BJ (cell line): ENCODE measurements around the gene HIVEP2. TPM values are rescaled to one million over a fixed set of nuclear protein-coding genes. Genes with fewer than 3 reads are reported as not detected.

ENCODE experiments used
- CTCF ChIA-PET: fragments of 350-600 bp; formaldehyde crosslinking; extraction: SDS; loops from one replicate; lab custom pipeline; 2021; ENCODE audit warnings: antibody characterized with exemption, inconsistent platforms; lab: Yijun Ruan, JAX
- POLR2A ChIA-PET: fragments of 300-600 bp; sonication (Branson Sonifier 250); formaldehyde crosslinking; extraction: SDS; loops from one replicate; lab custom pipeline; 2021; ENCODE audit warnings: antibody characterized with exemption; lab: Charles Lee
- DNase-seq: peaks from one replicate; pipeline ENCODE4 v3.0.0-alpha.2; 2011; ENCODE audit warnings: low read depth
- H3K27me3 ChIP-seq: 2 replicates; pipeline ENCODE4 v1.6.0; 2011; ENCODE audit warnings: low read length; ENCODE audit not compliant: control insufficient read depth, insufficient read depth
- H3K36me3 ChIP-seq: 2 replicates; pipeline ENCODE4 v1.5.1; 2011; ENCODE audit warnings: low read length; ENCODE audit not compliant: control insufficient read depth, insufficient read depth
- H3K4me3 ChIP-seq: 2 replicates; pipeline ENCODE4 v1.5.1; 2011; ENCODE audit warnings: low read depth, mild to moderate bottlenecking, control low read depth, low read length
- polyA plus RNA-seq: library from polyadenylated mRNA; depleted of rRNA; stranded (reverse); fragments of >200 nt; gene quantifications from 2 replicates; pipeline ENCODE4 v1.2.3, GENCODE V29; 2011
- TF ChIP-seq, protein P1 (sequence below): IDR thresholded peaks from 2 replicates; pipeline ENCODE4 v1.5.1; 2011; ENCODE audit warnings: low read depth, mild to moderate bottlenecking, control low read depth, inconsistent platforms, low read length, moderate library complexity; ENCODE audit not compliant: insufficient read depth

HIVEP2 gene
- polyA plus RNA-seq, 1 experiment, result 3.7 TPM

- no peak for DNase-seq
- TF ChIP-seq, protein P1, sequence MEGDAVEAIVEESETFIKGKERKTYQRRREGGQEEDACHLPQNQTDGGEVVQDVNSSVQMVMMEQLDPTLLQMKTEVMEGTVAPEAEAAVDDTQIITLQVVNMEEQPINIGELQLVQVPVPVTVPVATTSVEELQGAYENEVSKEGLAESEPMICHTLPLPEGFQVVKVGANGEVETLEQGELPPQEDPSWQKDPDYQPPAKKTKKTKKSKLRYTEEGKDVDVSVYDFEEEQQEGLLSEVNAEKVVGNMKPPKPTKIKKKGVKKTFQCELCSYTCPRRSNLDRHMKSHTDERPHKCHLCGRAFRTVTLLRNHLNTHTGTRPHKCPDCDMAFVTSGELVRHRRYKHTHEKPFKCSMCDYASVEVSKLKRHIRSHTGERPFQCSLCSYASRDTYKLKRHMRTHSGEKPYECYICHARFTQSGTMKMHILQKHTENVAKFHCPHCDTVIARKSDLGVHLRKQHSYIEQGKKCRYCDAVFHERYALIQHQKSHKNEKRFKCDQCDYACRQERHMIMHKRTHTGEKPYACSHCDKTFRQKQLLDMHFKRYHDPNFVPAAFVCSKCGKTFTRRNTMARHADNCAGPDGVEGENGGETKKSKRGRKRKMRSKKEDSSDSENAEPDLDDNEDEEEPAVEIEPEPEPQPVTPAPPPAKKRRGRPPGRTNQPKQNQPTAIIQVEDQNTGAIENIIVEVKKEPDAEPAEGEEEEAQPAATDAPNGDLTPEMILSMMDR, result no peak
- no peaks in the 10 kb centered on the region for H3K27me3 ChIP-seq
- H3K36me3 ChIP-seq, result no peaks in the 10 kb centered on the region
- ChIA-PET POLR2A (interaction anchor here (0.5 to 0.7 kb wide), 3 partner anchors 15 to 48 kb away, joined by 3 to 6 read pairs (median 3); no protein-coding TSS in a partner anchor), CTCF (interaction anchor here (0.6 to 0.8 kb wide), 4 partner anchors 8 to 150 kb away, joined by 3 to 5 read pairs (median 3); no protein-coding TSS in a partner anchor)
- no peak overlapping the region for H3K4me3 ChIP-seq
Observed at GRCh38 chr6:142842418-142843261, 102.3 kb downstream of the HIVEP2 start.

DNA sequence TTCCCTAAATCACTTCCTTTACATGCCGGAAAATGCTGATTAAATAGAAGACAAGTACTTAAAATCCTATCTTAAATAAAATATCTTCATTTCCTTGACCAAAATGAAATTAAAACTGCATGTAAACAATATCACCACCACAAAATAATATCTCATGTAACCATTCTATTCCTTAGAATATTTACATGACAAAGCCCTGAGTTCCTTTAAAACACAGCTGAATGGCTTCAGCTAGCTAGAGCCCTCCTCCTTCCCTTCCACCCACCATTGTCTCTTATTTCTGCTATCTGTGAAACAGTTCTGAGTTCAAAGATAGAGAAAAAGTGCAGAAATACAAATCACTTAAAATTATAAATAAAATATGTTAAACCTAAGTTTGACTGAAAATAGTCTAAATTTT, 103.1 kb downstream of the HIVEP2 start:
- ChIA-PET CTCF (interaction anchor here (0.6 kb wide), 1 partner anchor 108 kb away, joined by 5 read pairs; no protein-coding TSS in a partner anchor), POLR2A (no interaction called here)
- TF ChIP-seq, protein P1, result no peak
- Histone ChIP-seq H3K27me3 (no peaks in the 10 kb centered on the region), H3K4me3 (no peak overlapping the region), H3K36me3 (no peaks in the 10 kb centered on the region)
- DNase-seq, result no peak

DNA sequence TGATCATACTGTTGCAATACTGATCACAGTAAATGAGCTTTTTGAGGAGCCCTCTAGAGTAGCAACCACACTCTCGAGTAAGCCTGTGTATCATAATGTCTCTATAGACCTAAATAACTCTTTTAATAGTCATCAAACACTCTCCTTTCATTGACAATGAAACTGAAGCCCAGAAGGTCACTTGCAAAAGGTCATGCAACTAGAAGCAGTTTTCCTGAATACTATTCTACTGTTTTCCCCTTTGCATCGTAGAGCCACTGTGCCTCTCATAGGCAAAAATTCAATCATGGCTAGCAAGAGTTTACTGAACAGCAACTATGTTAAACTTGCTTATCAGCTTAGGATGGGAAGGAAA, 105.3 kb downstream of the HIVEP2 start:
- TF ChIP-seq, protein P1, result no peak
- POLR2A ChIA-PET, result no interaction called here
- CTCF ChIA-PET, result interaction anchor here (0.6 kb wide), 1 partner anchor 586 kb away, joined by 3 read pairs; no protein-coding TSS in a partner anchor

DNA sequence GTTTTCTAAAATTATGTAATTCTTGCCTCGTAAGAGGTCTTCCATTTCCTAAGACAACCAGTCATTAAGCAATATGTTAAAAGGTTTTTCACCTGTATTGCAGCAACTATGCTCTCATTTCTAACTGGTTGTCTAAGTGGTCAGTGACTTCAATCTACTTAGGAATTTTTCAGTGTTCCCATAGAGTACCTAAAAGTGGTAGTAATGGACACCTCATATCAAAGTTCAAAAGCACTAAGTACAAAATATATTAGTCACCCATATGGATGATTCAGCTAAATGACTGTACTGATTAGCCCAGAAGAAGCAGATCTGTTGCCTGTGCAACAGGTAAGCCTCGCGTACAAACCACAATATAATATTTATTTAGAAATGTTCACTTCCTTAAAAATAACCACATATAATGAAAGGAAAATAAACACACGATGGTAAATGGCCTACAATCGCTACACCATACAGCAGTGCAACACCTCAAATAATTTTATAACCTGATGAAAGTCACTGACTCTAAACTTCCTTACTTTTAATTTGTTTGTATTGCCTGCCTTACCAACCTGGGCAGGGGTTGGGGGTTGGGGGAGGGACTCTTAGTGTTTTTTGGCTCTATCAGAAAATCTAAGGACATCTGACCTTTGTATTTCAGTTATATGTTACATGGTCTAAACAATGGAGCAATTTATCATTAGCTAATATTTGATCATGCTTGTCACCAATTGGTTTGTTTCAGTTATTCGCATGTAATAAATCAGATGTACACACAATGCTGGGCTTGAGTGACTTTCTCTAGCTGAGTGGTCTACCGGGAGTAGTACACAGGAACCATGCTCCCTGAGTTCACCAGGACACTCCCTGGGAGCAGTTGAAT, 105.9 kb downstream of the HIVEP2 start:
- no peaks in the 10 kb centered on the region for H3K36me3 ChIP-seq
- TF ChIP-seq, protein P1, result no peak
- H3K27me3 ChIP-seq, result no peaks in the 10 kb centered on the region
- ChIA-PET POLR2A (no interaction called here), CTCF (interaction anchor here (0.6 kb wide), 1 partner anchor 587 kb away, joined by 3 read pairs; no protein-coding TSS in a partner anchor)
- DNase-seq, result no peak
- H3K4me3 ChIP-seq, result no peak overlapping the region

More for the DNA sequence above, 105.3 kb downstream of the HIVEP2 start:
- no peaks in the 10 kb centered on the region for H3K36me3 ChIP-seq
- DNase-seq, result no peak
- H3K4me3 ChIP-seq, result no peak overlapping the region
- H3K27me3 ChIP-seq, result no peaks in the 10 kb centered on the region
